ENCODE results near the gene MAN1A2. TPM values are rescaled to one million over a fixed set of nuclear protein-coding genes. Genes with fewer than 3 reads are reported as not detected.
"Not testable (repeated sequence)": the region's sequence is repeated elsewhere in the genome, so short reads cannot be mapped to it uniquely, and the experiment has no call there.

Gene MAN1A2
- total RNA-seq, 6 experiments from 2014 or later, result 24.6 to 39.2 (median 31.2) TPM

- Histone ChIP-seq H3K36me3 (no peaks in the 10 kb centered on the region), H3K4me3 (no peak overlapping the region), H3K27me3 (no peaks in the 10 kb centered on the region), H3K27ac (no peak overlapping the region), H3K9me3 (no peaks in the 10 kb centered on the region), H3K4me1 (no peaks in the 10 kb centered on the region)
- ATAC-seq (no peak), DNase-seq (no peak)
- intact Hi-C loops (cut with DNase I), result no loop called here
- 48% methylated on average over 4 of the region's 5 CpGs for WGBS (ENCODE audit: insufficient coverage, low coverage, low lambda C conversion rate, missing lambda C conversion rate)
- no peak for TF ChIP-seq POLR2A (IDR thresholded peaks at IDR 0.05)
- TF ChIP-seq, protein P1, sequence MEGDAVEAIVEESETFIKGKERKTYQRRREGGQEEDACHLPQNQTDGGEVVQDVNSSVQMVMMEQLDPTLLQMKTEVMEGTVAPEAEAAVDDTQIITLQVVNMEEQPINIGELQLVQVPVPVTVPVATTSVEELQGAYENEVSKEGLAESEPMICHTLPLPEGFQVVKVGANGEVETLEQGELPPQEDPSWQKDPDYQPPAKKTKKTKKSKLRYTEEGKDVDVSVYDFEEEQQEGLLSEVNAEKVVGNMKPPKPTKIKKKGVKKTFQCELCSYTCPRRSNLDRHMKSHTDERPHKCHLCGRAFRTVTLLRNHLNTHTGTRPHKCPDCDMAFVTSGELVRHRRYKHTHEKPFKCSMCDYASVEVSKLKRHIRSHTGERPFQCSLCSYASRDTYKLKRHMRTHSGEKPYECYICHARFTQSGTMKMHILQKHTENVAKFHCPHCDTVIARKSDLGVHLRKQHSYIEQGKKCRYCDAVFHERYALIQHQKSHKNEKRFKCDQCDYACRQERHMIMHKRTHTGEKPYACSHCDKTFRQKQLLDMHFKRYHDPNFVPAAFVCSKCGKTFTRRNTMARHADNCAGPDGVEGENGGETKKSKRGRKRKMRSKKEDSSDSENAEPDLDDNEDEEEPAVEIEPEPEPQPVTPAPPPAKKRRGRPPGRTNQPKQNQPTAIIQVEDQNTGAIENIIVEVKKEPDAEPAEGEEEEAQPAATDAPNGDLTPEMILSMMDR (IDR thresholded peaks at IDR 0.05), result no peak
These were observed 45.3 kb upstream of the MAN1A2 start for GRCh38 chr1:117321680-117322609.

- Histone ChIP-seq H3K9me3 (no peaks in the 10 kb centered on the region), H3K4me3 (no peak overlapping the region), H3K27ac (no peak overlapping the region), H3K4me1 (no peaks in the 10 kb centered on the region), H3K27me3 (no peaks in the 10 kb centered on the region), H3K36me3 (no peaks in the 10 kb centered on the region)
- intact Hi-C loops (cut with DNase I), result no loop called here
- ATAC-seq (no peak), DNase-seq (no peak)
- 7% methylated on average over 3 of the region's 3 CpGs for WGBS (ENCODE audit: insufficient coverage, low coverage, low lambda C conversion rate, missing lambda C conversion rate)
- TF ChIP-seq, protein P1 (IDR thresholded peaks at IDR 0.05), result no peak
- TF ChIP-seq POLR2A (IDR thresholded peaks at IDR 0.05), result no peak
These were observed 42.9 kb upstream of the MAN1A2 start for GRCh38 chr1:117324357-117324756.

GRCh38 chr1:117326035-117326434 lies 41.2 kb upstream of the MAN1A2 start:
- H3K9me3 ChIP-seq, result not testable (repeated sequence)

DNA sequence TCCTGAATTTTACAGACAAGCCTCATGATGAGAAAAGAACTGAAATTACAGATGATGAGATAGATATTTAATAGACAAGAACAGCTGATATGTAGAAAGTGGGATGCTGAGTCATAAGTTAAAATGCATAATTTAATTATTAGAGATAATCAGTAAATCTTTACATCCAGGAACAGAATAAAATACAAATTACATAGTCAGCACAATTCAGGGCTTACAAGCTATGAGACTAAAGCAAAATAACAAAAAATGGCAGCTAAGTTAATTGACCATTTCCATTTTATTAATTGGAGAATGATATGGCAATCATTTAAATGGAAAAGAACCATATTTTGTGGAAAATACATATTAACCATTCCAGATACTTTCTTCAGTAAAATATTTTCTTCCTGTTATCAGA lies 40.2 kb upstream of the MAN1A2 start:
- Histone ChIP-seq H3K36me3 (no peaks in the 10 kb centered on the region), H3K27me3 (no peaks in the 10 kb centered on the region), H3K9me3 (no peaks in the 10 kb centered on the region), H3K4me1 (no peaks in the 10 kb centered on the region), H3K4me3 (no peak overlapping the region), H3K27ac (no peak overlapping the region)
- DNase-seq, result no peak
- intact Hi-C loops (cut with DNase I), result no loop called here
- TF ChIP-seq, protein P1 (IDR thresholded peaks at IDR 0.05), result no peak
- no peak for TF ChIP-seq POLR2A (IDR thresholded peaks at IDR 0.05)
- ATAC-seq, result no peak

More at GRCh38 chr1:117326035-117326434, 41.2 kb upstream of the MAN1A2 start:
- H3K4me1 ChIP-seq; H3K4me3 ChIP-seq; DNase-seq; H3K36me3 ChIP-seq; H3K27ac ChIP-seq; H3K27me3 ChIP-seq; ATAC-seq; intact Hi-C loops (cut with DNase I): not testable (repeated sequence)
- 80% methylated on average over 5 of the region's 6 CpGs for WGBS (ENCODE audit: insufficient coverage, low coverage, low lambda C conversion rate, missing lambda C conversion rate)

DNA sequence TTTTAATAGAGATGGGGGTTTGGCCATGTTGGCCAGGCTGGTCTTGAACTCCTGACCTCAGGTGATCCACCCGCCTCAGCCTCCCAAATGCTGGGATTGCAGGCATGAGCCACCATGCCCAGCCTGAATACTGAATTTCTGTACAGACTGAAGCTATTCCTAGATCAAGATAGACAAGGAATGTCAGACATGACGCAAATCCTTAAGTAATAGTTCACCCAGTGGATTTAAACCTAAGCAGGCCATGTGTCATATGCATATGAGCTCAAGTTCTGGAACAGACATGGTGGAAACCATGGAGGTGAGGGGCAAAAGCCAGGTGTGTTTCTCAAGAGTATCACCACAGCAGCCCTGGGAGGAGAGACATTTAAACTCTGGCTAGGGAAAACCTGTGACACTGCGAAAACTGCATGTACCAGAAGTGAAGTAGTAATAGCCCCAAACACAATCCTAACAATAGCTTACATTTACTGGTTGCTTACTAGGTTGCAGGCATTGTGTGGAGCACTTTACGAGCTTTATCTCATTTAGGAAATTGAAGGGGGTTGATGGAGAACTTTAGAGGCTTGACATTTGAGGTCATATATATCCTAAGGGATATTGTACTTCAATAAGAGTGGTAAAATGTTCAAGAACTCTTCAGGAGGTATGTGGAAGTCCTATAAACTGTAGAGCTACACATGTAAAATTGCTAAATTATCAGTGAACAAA lies 31.7 kb upstream of the MAN1A2 start:
- Histone ChIP-seq H3K27ac (no peak overlapping the region), H3K36me3 (no peaks in the 10 kb centered on the region), H3K9me3 (no peaks in the 10 kb centered on the region), H3K4me1 (no peaks in the 10 kb centered on the region), H3K27me3 (no peaks in the 10 kb centered on the region), H3K4me3 (no peak overlapping the region)
- ATAC-seq, result no peak
- DNase-seq, result no peak
- intact Hi-C loops (cut with DNase I), result no loop called here
- 87% methylated on average over 4 of the region's 4 CpGs for WGBS (ENCODE audit: insufficient coverage, low coverage, low lambda C conversion rate, missing lambda C conversion rate)
- TF ChIP-seq, protein P1 (IDR thresholded peaks at IDR 0.05), result no peak
- TF ChIP-seq POLR2A (IDR thresholded peaks at IDR 0.05), result no peak
